Ecto neural progenitor cell (in vitro differentiated cells): ENCODE measurements around the gene SFTPD.
A peak's percentile ranks its signal among the peaks of the same experiment; 100 is the strongest.
"Not testable (repeated sequence)": the region's sequence is repeated elsewhere in the genome, so short reads cannot be mapped to it uniquely, and the experiment has no call there.

Experiments
- DNase-seq: peaks from one replicate; pipeline ENCODE4 v3.0.0-alpha.2; 2018; ENCODE audit warnings: low spot score

SFTPD gene

DNA sequence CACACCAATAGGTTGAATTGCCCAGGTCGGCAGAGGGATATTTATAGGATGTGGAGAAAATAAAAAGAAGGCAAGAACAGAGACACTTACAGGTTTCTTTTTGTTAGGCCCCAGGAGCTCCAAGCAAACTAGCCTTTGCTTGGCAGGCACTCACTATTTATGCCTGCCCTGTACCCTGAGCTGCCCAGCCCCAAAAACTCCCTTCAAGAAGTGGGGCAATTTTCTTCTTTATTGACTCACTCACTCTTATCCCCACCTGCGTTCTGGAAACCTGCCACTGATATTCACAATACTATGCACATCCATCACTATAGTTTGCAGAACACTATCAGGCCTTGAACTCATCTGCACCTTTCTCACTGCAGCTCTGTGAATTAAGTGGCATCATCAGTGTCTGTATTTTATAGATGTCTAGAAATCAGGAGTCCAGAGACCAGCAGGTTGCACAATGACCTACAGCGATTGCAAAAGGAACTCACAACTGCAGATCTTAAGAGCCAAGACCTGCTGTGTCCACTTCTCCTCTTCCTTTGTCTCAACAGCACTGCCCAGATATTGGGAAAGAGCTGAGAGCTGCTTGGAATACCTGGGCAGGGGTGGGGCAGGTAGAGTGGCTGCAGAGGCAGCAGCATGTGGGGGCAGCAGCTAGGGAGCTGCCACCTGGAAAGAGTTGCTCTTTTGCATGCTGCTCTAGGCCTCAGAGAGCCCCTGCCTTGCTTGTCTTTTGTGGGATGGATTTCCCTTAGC lies at the start of gene SFTPD:
SFTPD (minus strand) TSS at position 130 of the 747 bp plus-strand sequence. CDS start 2,446 bp downstream, outside the sequence.
- peak; percentile 35 for DNase-seq

DNA sequence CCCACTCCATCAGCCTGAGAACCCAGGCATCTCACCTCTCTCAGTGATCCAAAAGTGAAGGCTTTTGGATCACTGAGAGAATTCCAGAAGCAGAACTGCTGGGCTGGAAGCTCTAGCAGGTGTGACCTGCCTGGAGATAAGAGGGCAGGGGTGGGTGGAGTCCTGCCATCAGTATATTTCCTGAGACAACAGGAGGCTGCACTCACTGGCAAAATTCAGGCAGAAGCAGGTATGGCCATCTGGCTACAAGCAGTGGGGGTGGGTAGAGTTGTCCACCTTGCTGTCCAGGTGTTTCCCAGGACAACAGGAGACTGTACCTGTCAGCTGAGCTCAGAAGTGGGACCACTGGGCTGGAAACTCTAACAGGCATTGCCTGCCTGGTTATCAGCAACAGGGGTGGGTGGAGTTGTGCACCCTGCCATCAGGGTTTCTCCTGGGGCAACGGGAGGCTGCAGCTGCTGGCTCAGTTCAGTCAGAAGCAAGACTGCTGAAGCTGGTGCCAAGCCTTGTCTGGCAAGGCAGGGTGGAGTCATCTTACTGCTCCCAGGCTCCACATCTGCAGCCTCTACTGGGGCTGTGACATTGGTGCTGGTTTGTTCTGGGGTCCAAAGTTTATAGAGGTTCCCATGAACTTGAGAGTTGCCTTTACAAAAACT lies 47.2 kb upstream of the SFTPD start:
- no peak for DNase-seq

DNA sequence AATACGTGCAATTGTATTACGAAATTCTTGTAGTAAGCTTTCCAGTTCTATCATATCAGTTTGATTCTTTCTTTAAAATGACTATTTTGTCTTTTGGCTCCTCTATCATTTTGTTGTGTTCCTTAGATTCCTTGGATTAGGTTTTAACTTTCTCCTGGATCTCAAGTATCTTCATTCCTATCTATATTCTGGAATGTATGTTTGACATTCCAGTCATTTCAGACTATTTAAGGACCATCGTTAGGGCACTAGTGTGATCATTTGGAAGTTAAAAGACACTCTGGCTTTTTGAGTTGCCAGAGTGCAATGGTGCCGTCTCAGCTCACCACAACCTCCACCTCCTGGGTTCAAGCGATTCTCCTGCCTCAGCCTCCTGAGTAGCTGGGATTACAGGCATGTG lies 45.7 kb upstream of the SFTPD start:
- no peak for DNase-seq

DNA sequence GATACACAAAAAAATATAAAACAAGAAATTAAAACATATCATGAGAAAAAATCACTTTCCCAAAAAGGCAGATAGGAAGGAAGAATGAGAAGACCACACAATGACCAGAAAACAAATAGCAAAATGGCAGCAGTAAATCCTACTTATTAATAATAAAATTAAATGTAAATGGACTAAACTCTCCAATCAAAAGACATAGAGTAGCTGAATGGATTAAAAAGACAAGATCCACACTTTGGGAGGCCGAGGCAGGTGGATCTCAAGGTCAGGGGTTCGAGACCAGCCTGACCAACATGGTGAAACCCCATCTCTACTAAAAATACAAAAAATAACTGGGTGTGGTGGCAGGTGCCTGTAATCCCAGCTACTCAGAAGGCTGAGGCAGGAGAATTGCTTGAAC lies 39.3 kb upstream of the SFTPD start:
- DNase-seq: not testable (repeated sequence)

DNA sequence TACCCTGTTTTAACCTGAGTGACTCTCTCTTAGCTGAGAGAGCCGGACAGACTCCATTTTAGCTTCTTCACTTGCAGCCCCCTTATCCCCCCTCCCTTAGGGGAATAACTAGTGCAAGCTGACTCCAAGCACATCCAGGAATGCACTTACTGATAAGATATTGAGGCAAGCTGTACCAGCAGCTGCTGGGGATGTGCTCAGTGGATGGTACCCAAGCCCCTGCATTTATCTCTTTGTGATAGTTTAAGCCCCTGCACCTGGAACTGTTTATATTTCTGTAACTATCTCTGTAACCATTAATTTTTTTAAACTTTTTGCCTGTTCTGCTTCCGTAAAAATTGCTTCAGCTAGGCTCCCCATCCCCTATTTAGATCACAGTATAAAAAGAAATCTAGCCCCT lies 37.8 kb upstream of the SFTPD start:
- DNase-seq: not testable (repeated sequence)

DNA sequence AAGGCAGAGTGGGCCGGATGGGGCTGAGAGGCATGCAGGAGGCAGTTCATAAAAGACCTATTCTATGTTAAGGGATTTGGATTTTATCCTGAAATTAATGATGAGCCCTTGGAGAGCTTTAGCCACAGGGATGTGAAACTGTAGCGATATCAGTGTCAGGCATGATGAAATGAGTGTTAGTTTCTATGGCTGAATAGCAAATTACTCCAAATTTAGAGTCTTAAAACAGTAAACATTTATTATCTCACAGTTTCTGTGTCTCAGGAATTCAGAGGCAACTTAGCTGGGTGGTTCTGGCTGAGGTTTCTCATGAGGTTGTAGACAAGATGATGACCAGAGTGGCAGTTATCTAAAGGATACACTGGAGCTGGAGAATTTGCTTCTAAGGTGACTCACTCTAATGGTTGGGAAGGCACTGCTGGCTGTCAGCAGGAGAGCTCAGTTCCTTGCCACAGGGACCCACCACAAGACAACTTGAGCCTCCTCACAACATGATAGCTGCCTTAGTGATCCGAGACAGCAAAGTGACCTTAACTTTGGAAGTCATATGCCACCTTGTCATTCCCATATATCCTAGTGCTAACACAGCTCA lies 36.7 kb upstream of the SFTPD start:
- DNase-seq: no peak

DNA sequence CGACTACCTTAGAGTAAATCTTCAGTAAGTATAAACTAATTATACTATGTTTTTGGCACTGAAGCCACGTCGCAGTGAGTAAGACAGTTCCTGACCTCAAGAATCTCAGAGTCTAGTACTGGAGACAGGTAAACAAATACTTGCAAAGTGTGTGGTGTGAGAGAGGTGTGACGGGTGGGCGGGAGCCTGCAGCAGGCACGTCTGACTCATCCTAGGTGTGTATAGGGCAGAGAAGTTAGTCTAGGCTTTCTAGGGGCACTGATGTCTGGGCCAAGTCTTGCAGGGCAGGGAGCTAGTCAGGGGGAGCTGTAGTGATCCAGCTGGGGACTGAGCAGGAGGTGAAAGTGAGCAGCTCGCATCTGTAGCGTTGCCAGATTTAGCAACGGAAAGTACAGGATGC lies 35.9 kb upstream of the SFTPD start:
- DNase-seq: no peak

DNA sequence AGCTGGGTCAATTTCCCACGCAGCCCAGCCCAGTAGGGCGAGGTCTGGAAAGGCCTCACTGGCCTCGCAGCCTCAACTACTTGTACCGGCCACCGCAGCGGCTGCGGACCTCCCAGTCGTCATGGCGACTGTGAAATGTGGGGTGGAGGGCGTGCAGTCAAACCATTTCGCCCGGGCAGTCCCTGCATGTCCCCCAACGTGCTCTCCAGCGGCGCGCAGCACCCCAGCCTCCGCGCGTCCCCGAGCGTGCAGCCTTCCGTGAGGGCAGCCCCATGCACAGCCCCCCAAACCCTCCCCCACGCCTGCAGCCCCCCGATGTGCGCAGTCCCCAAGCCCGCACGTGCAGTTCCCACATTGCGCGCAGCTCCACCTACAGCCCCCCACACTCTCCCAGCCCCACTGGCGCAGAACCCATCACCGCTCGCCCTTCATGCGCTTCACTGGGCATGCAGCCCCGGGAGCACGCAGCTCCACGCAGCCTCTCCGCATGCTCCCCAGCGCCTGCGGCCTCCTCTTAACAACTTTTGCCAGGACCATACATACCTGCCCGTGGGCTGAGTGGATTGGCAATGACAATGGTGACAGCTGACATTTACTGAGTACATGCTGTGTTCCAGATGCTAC lies 34.5 kb upstream of the SFTPD start:
- DNase-seq: no peak

DNA sequence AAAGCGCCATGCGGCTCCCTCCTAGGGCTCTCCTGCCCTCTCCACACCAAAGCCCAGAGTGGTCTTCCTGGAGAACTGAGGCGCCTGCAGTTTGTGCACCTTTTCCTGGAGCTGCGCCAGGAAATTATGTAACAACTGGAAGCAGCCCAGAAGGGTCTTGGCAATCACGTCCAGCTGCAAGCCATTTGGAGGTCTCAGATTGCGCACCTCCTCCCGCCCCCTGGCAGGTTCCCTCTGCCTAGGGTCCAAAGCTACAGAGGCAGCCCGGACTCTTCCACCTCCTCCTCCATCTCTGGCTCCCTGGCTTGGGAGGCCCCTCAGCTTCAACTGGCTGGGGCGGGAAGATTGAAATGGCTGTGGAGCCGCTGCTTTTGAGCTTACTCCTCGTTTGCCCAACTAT lies 34.0 kb upstream of the SFTPD start:
- no peak for DNase-seq

DNA sequence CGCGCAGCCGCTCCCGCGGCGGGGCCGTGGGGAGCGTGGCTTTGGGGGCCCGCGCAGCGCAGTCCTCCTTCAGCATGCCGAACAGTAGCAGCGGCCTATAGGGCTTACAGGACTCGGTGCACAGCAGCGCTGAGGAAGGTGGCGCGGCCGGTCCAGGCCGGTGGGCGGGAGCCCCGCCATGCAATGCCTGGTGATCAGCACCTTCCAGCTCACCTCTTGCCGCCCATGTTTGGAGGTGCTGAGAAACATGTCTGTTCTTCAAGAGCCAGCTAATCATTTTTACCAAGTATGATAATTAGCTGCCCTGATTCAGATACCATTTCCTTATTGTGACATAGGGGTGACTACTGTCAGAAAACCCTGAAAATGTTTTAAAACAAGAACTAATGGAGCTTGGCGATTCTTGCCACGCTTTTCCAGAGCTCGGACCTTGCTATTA lies 33.5 kb upstream of the SFTPD start:
- DNase-seq: peak; percentile 60

DNA sequence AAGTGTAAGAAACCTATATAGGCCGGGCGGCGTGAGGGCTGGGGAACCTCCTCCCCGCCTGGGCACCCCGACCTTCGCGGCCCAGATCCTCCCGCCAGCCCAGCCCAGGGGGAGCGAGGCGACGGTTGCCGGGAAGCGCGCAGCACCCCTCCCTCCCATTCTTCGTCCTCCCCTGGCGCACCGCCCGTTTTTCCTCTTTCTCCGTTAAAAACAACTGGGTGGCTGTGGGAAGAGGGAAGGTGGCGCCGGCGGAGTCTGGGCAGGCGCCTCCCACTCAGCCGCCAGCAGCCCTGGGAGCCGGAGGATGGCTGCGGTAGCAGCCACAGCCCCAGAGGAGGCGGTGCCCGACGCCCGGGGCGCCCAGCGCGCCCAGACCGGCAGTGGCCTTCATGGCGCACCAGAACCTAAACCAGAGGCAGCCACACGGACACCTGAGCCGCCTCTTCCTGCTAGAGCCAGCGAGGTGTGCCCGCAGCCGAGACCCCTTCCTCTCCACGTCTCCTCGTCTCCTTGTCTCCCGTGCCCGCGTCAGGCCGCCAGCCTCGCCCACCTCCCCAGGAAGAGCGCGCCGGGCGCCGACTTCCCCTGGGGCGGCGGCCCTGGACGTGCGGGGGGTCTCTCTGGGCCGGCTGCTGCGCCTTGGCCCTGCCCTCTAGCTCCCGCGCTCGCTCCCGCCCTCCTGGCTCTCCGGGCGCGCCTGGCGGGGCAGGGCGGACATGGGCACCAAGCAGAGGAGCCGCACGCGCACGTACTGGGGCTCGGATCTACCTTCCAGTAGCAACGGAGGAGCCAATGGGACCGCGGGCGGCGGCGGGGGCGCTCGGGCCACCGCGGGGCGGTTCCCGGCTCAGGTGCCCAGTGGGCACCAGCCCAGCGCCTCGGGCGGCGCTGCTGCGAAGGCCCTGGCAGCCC lies 32.8 kb upstream of the SFTPD start:
- peak; percentile 73 for DNase-seq

DNA sequence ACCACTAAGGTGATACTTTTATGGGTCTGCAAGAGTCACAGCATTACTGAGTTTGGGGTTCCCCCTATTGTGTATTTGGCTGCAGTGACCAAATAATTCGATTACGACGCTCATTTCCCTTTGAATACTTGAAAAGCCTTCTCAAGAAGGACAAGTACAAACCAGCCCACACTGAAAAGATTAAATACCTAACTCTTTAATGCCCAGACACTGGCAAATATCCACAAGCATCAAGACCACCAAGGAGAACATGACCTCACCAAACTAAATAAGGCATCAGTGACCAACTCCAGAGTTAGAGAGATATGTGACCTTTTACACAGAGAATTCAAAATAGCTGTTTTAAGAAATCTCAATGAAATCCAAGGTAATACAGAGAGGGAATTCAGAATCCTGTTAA lies 31.8 kb upstream of the SFTPD start:
- no peak for DNase-seq

DNA sequence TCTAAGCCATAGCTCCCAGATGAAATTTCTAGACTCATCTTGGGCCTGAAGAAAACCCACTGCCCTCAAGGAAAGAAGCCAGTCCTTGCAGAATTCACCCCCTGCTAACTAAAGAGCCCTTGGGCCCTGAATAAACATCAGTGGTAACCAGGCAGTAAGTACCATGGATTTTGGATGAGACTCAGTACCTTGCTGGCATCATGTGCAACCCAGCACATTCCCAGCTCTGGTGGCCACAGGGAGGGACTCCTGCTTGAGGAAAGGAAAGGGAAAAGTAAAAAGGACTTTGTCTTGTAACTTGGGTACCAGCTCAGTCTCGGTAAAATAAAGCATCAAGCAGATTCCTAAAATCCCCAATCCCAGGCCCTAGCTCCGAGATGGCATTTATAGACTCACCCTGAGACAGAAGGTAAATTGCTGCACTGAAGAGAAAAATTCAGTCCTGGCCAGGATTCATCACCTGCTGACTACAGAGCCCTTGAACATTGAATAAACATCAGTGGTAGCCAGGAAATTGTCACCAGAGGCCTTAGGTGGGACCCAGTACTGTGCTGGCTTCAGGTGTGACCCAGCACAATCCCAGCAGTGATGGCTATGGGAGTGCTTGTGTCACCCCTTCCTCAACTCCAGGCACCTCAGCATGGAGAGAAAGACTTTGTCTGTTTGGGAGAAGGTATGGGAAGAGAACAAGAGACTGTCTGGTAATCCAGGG lies 31.2 kb upstream of the SFTPD start:
- no peak for DNase-seq

DNA sequence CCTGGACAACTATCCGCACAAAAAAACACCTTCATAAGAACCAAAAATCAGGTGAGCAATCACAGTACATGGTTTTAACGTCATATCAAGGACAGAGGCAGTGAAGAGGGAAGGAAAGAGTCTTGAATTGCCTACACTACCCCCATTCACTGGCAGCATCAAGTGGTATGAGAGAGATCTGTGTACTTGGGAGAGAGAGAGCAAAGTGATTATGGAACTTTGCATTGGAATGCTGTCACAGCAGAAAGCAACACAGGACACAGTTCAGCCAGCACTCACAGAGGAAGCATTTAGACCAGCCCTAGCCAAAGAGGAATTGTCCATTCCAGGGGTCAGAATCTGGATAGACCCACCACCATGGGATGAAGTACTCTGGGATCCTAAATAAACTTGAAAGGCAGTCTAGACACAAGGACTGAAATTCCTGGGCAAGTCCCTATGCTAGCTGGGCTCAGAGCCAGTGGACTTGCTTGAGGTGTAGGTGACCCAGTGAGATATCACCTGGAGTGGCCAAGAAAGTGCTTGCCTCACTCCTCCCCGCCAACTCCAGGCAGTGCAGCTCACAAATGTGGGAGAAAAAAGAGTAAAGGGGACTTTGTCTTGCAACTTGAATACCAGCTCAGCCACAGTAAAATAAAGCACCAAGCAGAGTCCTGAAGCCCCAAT lies 30.5 kb upstream of the SFTPD start:
- no peak for DNase-seq

DNA sequence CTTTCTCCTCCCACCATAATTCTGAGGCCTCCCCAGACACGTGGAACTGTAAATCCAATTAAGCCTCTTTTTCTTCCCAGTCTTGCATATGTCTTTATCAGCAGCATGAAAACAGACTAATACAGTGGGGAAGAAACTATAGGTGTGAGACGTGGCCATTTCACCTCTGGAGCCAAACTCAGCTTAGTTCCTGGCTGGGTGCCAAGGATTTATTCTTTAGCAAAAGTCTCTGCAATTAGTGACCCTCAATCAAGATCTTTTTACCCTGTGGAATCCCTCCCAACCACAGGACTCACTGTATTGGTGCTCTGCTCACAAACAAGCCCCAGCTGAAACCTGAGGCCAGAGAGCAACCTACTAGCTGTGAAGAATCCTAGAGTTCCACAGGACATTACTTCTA lies 28.1 kb upstream of the SFTPD start:
- no peak for DNase-seq

DNA sequence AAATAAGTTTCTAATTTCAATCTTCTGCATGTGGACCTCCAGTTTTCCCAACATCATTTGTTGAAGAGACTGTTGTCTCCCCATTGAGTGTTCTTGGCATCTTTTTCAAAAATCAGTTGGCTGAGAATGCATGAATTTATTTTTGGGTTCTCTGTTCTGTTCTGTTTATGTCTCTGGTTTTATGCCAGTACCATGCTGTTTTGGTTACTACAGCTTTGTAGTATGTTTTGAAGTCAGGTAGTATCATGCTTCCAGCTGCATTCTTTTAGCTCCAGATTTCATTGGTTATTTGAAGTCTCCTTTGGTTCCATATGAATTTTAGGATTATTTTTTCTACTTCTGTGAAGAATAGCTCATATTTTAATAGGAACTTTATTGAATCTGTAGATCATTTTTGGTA lies 21.2 kb upstream of the SFTPD start:
- no peak for DNase-seq

DNA sequence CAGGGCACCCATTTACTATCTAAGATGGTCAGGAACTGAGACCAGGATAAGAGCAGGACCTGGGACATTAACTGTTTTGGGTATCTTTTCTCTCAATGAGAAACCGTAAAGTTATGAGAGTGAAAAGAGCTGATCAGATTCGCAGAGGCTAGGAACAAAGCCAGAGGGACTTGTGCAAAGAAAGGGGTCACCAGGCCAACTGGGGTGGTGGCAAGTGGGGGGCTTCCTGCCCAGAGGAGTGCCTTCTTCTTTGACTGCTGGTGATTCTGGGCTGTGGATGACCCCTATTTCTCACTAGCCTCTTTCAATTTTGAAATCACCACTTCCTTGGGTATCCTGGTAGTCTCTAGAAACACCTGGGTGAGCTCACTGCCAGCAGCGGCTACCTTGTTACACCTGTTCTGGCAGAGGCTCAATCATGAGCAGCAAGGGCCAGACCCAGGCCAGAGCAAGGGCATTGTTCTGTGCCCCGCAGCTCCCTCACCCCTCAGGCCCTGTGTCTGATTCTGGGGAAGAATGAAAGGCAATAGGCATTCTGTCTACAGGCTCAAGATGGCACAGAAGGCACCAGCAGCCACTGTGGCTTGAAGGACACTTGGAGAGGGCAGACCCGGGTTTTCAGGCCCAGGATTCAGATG lies 999 bp downstream of the SFTPD start:
- DNase-seq: peak; percentile 22

DNA sequence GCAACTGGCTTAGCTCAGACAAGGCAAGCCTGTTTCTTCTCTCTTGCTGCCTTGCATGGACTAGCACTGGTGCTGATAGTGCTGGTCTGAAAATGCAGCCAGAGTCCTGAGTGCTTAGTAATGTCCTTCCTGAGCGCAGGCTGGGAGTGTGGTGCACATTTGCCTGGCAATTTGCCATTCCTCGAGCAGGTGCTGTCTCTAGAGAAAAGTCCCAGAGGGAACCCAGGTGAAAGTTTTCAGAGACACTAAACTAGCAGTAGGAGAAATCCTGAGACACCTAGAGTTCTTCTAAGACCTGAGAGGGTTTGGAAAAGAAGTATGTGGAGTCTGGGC lies 1.9 kb downstream of the SFTPD start:
- DNase-seq: no peak

DNA sequence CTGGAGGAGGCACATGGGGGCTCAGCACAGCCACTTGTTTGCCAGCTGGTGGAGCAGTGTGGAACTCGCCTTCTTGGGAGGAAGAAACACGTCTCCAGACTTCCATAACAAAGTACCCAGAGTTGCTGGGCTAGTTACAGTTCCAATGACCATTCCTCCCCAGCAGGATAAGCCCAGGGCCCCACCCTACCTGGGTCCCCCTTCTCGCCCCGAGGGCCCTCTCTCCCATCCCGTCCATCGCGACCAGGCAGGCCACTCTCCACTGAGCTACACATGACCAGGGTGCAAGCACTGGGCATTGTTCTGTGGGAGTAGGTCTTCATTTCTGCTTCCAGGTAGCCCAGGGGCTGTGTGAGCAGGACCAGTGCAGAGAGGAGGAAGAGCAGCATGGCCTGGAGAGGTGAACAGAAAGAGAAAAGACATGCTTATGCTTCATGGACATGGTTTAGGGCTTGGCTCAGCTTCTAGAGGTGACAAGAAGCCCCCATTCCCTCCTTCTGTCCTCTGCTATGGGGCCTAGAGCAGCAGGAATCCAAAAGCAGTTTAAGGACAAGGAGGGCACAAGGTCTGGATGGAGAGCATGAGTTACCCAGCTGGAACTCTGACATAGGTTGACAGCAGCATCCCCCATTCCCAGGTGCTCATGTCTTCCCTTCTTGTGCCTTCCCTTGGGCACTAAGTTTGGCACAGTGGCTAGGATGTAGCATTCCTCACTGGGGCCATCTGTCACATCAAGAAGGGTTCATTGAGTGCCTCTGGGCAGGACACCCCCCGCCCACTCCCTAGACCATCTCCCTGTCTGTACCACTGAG lies 2.4 kb downstream of the SFTPD start:
- peak; percentile 27 for DNase-seq
